Parathyroid adenoma (tissue), 2 donors: ENCODE data around the gene DCP1B.

ENCODE experiments used
- H2AFZ ChIP-seq: fragments of 300-600 bp; sonication (generic); one replicate; pipeline ENCODE4 v1.7.0; 2017; ENCODE audit warnings: antibody characterized with exemption, mild to moderate bottlenecking
- H3K27ac ChIP-seq: fragments of 300-600 bp; sonication (generic); one replicate; pipeline ENCODE4 v1.7.0; 2017
- H3K27me3 ChIP-seq: fragments of 300-600 bp; sonication (generic); one replicate; pipeline ENCODE4 v1.7.0; 2017; ENCODE audit warnings: low read length; ENCODE audit not compliant: control insufficient read depth, insufficient read depth
- H3K36me3 ChIP-seq: fragments of 300-600 bp; sonication (generic); one replicate; pipeline ENCODE4 v1.7.0; 2017; ENCODE audit warnings: low read length; ENCODE audit not compliant: control insufficient read depth, insufficient read depth
- H3K4me1 ChIP-seq: fragments of 300-600 bp; sonication (generic); one replicate; pipeline ENCODE4 v1.7.0; 2017; ENCODE audit warnings: control low read depth
- H3K4me2 ChIP-seq: fragments of 300-600 bp; sonication (generic); one replicate; pipeline ENCODE4 v1.7.0; 2017; ENCODE audit warnings: low read length
- H3K4me3 ChIP-seq: fragments of 300-600 bp; sonication (generic); one replicate; pipeline ENCODE4 v1.7.0; 2017; ENCODE audit warnings: low read depth, low read length
- H3K79me2 ChIP-seq: fragments of 300-600 bp; sonication (generic); one replicate; pipeline ENCODE4 v1.7.0; 2017; ENCODE audit warnings: control low read depth
- H3K9ac ChIP-seq: fragments of 300-600 bp; sonication (generic); one replicate; pipeline ENCODE4 v1.7.0; 2017; ENCODE audit warnings: mild to moderate bottlenecking
- H3K9me3 ChIP-seq: fragments of 300-600 bp; sonication (generic); one replicate; pipeline ENCODE4 v1.7.0; 2017; ENCODE audit warnings: low read length; ENCODE audit not compliant: control insufficient read depth
- CTCF ChIP-seq: fragments of 300-600 bp; sonication (generic); IDR thresholded peaks from one replicate; pipeline ENCODE4 v1.7.0; 2017; ENCODE audit warnings: antibody characterized with exemption, mild to moderate bottlenecking
- donor health status: primary hyperparathyroidism.

Gene DCP1B

GRCh38 chr12:1928439-1929121 is 75.7 kb downstream of the DCP1B start:
- Histone ChIP-seq H2AFZ (no peak overlapping the region), H3K4me3 (no peak overlapping the region), H3K27ac (no peak overlapping the region), H3K36me3 (no peaks in the 10 kb centered on the region), H3K9ac (no peak overlapping the region), H3K27me3 (no peaks in the 10 kb centered on the region), H3K79me2 (no peaks in the 10 kb centered on the region), H3K4me2 (no peak overlapping the region), H3K4me1 (peaks cover 3% of the 10 kb centered on the region), H3K9me3 (no peaks in the 10 kb centered on the region)
- TF ChIP-seq CTCF = no peak

GRCh38 chr12:1927751-1928351 is 76.4 kb downstream of the DCP1B start:
- Histone ChIP-seq H3K9me3 (no peaks in the 10 kb centered on the region), H2AFZ (no peak overlapping the region), H3K79me2 (no peaks in the 10 kb centered on the region), H3K4me2 (no peak overlapping the region), H3K4me1 (no peaks in the 10 kb centered on the region), H3K27ac (no peak overlapping the region), H3K9ac (no peak overlapping the region), H3K4me3 (no peak overlapping the region), H3K36me3 (no peaks in the 10 kb centered on the region), H3K27me3 (no peaks in the 10 kb centered on the region)
- no peak for TF ChIP-seq CTCF

GRCh38 chr12:1927051-1927680 is 77.1 kb downstream of the DCP1B start:
- Histone ChIP-seq H3K79me2 (no peaks in the 10 kb centered on the region), H3K4me2 (no peak overlapping the region), H3K9me3 (no peaks in the 10 kb centered on the region), H3K4me1 (no peaks in the 10 kb centered on the region), H3K36me3 (no peaks in the 10 kb centered on the region), H2AFZ (no peak overlapping the region), H3K27me3 (no peaks in the 10 kb centered on the region), H3K27ac (no peak overlapping the region), H3K9ac (no peak overlapping the region), H3K4me3 (no peak overlapping the region)
- no peak for TF ChIP-seq CTCF

- Histone ChIP-seq H3K36me3 (no peaks in the 10 kb centered on the region), H3K9ac (no peak overlapping the region), H3K27me3 (no peaks in the 10 kb centered on the region), H3K27ac (no peak overlapping the region), H2AFZ (no peak overlapping the region), H3K79me2 (no peaks in the 10 kb centered on the region), H3K9me3 (no peaks in the 10 kb centered on the region), H3K4me2 (no peak overlapping the region), H3K4me1 (no peaks in the 10 kb centered on the region), H3K4me3 (no peak overlapping the region)
- no peak for TF ChIP-seq CTCF
These were observed 78.0 kb downstream of the DCP1B start for GRCh38 chr12:1926251-1926657.
